Measurements from ENCODE around the gene MYADML2.

Gene MYADML2

DNA sequence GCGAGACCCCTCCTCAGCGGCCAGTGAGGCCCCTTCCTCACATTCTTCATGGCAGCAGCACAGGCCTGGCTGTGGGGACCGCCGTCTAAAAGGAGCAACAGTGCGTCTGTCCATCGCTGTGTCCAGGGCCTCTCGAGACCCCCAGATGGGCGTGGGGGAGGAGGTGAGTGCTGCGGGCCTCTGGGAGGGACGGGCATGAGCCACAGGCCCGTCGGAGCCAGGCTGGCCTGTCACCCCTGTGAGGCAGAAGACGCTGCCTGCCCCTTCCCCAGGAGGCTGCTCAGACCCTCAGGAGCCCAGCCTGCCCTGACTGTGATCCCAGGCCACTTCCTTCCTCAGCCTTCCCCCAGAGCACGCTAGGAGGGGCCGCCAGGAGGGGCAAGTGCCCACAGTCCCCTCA, 7.8 kb downstream of the MYADML2 start:
- DNase-seq (ENCODE audit: low spot score), result no peak

DNA sequence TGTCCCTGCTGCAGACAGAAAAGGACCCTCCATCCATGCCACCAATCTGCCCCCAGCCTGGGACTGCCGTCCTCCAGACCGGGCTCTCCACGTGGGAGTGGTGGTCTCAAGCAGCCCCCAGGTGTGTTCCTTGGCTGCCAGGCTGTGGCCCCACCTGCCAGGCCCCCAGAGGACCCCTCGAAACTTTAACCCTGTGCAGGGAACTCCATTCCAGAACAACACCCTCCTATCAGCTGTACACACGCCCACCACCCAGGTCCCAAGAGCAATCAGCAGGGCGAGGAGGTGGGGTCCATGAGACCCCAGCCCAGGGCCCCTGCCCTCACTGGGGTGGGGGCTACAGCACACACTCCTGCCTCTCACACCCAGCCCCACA, 11.3 kb downstream of the MYADML2 start:
- DNase-seq (ENCODE audit: low spot score), result no peak

DNA sequence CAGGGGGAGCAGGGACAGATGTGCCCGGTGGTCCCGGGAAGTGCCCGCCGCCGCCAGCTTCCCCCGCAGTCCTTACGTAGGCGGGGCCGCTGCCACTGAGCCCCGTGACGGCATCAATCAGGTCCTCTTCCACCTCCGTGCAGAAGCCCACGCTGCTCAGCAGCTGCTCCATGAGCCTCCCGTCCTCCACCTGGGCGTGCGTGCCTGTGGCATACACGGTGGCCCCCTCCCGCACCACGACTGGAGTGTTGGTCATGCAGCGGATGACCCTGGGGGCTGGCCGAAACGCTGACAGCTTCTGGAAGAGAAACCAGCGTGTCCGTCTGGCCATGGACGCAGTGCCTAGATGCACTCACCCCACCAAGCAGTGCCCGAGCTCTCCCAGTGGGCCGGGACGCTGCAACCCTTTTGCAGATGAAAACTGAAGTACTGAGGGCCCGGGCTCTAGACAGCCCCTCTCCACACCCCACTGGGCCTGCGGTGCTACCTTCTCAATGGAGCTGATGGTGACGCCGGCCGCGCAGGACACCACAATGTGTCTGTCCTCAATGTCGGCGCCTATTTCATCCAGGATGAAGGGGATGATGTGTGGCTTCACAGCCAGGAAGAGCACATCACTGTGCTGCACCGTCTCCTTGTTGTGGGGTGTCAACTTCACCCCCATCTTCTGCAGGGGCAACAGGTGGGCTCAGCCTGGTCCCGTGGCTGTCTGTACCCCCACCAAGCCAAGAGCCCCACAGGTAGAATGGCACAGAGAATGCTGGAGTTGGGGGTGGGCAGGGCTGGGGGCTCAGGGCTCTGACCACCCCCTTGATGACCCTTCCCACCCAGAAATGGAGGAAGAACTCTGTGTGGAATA, 12.0 kb downstream of the MYADML2 start:
- DNase-seq (ENCODE audit: low spot score), result no peak

DNA sequence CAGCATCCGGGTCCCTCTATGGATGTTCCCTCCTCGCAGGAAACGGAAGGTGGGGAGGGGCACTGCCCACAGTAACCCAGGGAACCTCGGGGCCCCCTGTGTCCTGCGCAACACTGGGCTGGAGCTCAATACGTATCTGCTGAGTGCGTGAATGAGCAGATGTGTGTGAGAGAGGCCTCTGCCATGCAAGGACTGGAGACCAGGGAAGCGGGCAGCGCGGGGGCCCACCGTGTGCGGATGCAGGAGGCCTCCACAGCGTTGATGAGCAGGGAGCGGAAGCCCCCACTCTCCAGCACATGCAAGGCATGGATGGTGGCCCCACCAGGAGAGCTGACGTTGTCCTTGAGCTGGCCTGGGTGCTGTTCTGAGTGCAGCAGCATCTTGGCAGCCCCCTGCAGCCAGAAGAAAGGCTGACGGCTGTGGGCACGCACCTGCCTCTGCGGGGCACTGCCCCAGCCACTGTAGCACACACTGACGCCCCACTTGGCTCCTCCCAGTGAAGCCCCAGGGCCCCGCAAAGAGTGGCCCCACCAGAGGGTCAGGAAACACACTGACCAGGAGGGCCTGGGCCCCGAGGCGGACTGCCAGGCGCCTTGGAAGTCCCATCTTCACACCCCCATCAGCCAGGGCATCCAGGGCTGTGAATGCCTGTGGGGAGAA, 12.8 kb downstream of the MYADML2 start:
- DNase-seq (ENCODE audit: low spot score), result no peak

DNA sequence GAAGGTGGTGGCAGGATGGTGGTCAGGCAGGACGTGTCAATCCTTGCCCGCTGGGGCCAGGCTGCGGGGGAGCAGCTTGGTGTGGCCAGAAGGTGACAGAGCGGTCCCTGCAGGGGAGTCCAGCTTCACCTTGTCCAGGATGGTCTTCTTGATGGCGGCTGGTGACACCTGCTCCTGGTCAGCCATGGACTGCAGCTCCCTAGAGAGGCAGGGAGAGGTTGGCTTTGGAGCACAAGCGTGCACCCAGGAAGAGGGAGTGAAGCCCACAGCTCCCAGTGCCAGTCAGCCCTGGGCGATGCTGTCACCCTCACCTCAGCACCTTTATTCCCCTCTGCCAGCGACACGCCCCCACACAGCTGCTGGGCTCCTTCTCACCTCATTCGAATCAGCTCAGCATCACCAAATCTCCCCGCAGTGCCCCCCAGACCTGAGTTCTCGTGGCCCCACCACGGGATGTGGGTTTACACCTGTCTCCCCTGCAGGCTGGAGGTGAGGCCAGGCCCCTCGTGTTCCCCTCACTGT, 13.8 kb downstream of the MYADML2 start:
- DNase-seq (ENCODE audit: low spot score), result no peak

DNA sequence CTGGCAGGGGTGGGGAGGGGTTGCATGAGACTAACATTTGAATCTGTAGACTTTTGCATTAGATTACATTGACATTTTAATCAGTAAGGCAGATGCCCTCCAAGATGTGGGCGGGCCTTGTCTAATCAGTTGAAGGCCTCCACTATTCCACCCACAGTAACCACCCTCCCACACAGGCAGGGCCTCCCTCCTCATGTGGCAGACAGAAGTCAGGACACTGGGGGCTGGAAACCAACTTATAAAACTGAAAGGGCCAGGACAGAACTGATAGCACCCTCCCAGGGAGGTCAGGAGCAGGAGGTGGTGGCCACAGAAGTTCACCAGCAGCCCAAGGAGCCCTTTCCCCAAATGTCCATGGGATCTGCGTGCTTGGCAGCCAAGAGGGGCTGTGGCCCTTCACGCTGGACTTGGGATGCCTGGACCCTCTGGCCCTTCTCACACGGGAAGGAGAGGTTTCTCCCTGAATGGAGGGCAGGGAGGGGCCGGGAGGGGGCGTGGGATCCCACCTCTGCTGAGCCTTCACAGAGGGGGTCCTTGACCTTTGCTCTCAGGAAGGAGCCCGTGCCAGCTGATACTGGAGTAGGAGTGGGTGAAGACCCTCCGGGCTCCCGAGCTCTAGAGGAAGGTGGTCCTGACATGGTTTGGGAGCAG, 14.6 kb downstream of the MYADML2 start:
- no peak for DNase-seq (ENCODE audit: low spot score)

DNA sequence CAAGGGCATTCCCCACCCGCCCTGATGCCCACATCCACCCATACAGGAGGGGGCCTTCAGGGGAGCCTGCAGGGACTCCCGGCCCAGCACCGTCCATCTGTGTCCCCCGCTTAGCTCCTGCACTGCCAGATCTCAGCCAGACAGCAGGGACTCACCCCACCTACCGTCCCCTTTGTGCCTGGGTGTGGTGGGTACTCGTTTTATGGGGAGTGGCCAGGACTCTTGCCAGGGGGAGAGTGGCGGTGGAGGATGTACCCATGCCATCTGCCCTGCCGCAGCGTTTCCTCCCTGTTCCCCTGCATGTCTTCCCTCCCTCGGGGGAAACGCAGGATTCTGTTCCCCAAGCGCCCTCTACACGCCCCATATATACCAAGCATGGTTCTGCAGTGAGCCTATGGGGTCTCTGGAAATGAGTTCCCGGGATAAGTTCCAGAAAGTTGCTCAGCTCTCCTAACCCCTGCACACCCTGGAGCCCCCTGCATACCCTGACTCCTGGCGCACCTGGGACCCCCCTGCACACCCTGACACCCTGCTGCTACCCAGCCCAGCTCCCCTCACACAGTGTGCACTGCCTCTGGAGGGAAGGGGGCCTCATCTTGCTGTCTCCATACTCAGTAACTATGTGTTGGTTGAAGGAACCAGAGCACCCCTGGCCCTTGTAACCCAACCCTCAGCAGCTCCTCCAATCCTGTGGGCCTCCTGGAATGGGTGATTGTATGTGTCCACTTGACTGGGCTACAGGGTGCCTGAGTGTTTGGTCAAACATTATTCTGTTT, 15.3 kb downstream of the MYADML2 start:
- no peak for DNase-seq (ENCODE audit: low spot score)

DNA sequence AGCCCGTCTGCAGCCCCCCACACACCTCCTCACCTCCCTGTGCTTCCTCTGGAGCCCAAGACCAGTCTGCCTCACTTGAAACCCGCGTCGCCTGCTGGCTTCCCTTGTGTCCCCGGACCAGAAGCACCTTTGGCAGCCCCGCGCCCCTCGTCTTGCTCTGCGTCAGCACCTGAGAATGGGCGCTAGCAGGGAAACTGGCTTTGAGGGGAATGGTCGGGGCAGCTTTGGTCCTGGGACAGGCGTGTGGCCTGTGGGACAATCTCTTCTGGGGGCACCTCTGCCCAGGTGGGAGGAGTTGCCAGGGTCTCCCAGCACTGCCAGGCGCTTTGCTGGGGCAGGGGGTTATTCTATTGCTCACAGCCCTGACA, 15.9 kb downstream of the MYADML2 start:
- DNase-seq (ENCODE audit: low spot score), result no peak

DNA sequence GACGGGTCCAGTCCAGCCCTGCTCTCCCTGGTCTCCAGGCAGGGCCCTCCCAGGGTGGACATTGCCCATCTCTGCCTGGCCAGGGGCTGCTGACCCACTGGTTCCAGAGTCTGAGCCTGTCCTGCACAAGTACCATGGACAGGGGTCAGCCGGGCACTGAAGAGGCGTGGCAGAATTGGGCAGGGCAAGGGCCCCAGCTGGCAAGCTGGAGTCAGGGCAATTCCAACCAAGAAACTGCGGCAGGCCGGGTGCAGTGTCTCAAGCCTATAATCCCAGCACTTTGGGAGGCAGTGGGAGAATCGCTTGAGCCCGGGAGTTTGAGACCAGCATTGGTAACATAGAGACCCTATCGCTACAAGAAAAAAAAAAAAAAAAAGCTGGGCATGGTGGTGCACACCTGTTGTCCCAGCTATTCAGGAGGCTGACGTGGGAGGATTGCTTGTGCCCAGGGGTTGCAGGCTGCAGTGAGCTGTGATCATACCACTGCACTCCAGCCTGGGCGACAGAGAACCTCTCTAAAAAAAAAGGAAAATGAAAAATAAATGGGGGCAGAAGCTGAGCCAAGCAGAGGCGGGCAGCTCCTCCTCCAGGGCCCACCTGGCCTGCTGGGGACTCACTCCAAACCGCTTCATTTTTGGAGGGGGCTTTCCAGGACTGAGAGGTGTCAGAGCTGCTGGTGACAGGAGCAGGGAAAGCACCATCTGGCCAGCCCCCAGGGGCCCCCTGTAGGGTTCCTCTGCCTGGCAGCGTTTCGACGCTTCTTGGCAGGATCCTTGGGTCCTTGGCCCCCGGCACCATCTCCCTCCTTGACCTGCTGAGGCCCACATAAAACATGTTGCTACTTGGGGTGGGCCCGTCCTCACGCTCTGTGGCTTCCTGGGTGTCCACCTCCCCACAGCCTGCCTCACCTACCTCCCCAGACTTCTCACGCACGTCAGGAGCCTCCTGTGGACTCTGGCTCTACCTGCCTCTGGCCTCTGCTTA, 16.6 kb downstream of the MYADML2 start:
- DNase-seq (ENCODE audit: low spot score), result peak; percentile 11

DNA sequence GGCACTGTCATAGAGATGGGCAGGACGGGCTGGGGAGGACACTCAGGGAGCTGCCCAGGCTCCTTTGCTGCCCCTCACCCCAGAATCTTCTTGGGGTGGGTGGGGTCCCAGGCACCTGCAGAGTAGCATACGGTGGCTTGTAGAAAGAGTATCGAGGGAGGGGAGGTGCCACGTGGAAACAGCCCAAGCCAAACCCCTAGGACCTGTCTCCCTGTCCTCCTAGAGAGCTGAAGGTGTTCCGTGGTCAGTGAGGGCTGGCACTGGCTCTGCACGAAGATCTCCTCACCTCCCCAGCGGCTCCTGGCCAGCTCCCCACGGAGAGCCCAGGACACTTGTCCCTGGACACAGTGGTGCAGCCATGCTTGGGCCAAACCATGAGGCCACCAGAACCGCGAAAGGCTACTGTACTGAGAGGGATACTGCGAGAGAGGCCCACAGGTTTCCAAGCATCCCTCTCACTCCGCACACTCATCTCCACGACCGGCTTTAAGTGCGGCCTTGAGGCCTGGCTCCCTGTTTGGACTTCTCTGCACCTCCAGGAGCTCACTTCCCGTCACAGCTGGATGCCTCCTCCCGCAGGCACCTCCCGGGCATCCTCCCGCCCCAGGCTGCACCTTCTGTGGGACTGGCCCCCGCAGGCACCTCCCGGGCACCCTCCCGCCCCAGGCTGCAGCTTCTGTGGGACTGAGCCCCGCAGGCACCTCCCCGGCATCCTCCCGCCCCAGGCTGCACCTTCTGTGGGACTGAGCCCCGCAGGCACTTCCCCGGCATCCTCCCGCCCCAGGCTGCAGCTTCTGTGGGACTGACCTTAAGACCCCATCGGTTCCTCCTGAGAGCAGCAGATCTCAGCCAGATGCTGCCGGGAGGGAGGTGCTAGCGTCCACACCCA, 17.5 kb downstream of the MYADML2 start:
- DNase-seq (ENCODE audit: low spot score), result no peak

DNA sequence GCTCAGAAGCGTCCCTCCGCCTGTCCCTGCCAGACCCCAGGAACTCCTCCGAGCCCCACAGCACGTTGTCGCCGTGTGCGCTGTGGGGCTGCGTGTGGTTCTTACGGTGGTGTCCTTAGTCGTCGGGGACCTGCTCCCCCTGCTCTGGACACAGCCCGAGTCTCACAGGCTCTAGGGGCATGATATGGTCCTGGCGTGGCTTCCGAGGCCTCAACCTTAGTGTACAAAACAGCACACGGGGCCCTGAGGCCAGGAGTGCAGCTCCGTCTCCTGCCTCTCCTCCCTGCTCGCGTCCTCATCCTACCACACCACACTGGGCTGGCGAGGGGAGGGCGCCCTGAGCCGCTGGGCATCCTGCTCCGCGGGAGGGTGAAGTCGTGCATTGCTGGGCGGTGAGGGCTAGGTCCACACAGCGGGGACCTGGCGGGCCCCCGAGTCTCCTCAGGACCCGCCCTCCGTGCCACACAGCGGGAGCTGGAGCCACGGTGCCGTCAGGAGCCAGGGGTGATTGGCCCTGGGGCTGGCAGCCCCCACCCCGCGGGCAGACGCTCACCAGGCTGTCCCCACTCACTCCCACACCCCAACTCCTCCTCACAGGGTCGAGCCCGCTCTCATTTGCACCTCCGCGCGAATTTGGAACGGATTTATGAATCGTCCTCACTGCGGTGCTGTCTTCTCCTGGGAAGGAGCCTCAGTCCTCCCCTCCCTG, 18.3 kb downstream of the MYADML2 start:
- peak; percentile 23 for DNase-seq (ENCODE audit: low spot score)

DNA sequence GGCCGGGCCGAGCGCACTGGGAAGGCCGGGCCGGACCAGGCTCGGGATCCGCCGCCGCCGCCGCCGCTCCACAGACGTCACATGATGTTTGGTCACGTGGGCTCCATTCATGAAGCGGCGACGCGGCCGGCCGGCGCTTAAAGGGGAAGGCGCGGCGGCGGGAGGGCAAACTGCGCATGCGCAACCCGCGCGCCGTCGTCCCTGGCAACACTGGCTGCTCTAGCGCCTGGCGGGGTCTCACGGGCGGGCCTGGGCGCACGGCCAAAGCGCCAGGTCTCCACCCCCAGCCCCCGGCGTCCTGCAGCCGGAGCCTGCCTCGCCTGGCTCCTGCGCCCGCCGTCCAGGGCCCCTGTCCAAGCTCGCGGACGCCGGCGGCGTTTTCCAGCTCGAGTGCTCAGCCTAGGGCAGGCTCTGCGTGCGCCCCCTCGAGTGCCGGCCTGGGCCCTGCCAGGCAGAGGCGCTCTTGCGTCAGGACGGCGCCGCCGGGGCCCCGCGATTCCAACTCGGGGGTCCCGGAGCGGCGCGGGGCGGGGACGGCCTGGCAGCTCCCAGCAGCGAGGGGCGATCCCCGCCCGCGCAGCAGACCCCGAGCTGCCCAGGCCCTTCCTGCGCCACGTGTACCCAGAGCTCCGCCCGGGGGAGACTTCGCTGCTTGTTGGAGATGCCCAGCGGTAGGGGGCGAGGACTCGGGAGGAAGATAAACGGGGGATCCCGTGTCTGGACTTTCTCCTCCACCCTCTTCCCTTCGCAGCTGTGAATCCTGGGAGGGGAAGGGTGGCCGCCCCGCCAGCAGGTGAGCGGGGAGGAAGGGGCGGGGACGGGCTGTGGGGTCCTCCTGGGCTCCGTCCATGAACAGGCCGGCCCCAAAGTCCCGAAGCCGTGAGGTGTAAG, 19.1 kb downstream of the MYADML2 start, which contains the start of gene MAFG:
Gene MAFG (minus strand): TSS at position 83 of the 891 bp plus-strand sequence. CDS start 4,550 bp downstream, outside the sequence.
- peak; percentile 95 for DNase-seq (ENCODE audit: low spot score)

DNA sequence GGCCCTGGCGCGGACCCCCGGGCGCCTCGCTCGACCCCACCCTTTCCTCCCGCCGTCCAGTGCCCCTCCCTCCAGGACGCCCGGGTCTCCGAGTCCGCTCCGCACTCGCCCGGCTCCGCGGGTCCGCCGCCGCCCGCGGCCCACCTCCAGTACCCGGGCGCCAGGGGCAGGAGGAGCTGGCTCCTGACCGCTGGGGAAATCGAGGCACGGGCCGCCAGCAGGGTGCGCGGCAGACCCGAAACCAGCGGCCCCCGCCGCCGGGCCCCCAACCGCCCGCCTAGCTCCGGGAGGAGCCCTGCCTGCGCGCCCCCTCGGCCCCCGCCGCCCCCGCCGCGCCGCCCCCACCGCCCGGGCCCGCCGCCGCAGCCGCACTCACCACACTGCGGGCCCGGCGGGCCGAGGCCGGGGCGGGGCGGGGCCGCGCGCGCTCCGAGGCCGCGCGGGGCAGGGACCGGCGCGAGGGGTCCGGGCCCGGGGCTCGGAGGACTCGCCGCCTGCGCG, 19.8 kb downstream of the MYADML2 start:
- no peak for DNase-seq (ENCODE audit: low spot score)

DNA sequence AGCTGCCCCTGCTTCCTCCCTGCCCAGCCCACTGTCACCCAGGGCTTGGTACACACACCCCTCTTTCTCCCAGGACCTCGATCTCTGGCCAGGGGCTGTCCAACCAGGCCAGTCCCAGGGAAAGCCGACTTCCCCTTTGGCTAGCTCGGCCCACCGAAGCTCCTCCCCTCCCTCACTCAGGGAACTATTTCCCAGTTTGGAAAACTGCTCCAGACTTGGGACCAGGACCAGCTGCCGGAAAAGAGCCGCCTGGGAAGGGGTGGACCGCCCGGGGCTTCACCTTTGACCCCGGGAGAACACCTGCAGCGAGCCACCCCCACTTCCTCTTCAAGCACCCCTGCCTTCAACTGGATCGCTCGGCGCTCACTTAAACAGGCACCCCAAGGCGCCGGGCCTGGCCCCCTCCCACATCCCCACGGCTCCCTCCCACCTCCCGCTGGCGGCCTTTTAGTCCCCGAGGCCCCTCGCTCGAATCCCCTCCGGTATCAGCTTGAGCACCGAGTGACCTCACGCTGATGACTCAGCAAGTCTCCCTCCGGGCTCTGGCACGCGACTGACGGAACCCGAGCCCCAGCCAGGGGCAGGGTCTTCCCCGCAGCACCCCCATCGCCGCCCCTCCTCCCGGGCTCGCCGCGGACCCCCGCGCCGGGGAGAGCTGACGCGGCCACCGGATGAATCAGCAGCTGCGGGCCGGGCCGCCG, 20.4 kb downstream of the MYADML2 start:
- DNase-seq (ENCODE audit: low spot score), result peak; percentile 93

DNA sequence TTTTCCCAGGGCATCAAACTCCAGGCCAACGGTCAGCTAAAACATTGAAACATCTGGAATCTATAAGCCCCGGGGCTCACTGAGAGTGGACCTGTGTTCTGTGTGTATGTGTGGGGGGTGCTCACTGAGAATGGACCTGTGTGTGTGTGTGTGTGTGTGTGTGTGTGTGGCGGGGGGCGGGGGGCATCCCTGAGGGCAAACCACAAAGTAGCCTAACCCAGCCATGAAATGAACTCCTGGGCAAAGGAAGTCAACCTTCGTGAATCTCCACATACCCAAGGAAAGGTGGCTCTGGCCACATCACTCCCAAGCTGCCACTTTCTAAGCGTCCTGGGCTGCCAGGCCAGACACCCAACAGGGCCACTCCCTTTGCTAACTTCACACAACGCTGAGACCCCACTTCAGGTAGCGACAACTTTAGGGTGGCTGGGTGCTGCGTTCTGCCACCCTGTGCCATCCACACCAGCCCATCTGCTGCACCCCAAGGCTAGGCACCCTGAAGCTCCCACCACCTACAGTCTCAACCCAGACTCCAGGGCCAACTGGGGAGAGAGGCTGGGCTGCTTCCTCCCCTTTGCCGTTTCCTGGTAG, 21.1 kb downstream of the MYADML2 start:
- DNase-seq (ENCODE audit: low spot score), result no peak
